ENCODE data around the gene RBM12. TPM values are rescaled to one million over a fixed set of nuclear protein-coding genes. Genes with fewer than 3 reads are reported as not detected.
A peak's percentile ranks its signal among the peaks of the same experiment; 100 is the strongest.
"Not testable (repeated sequence)": the region's sequence is repeated elsewhere in the genome, so short reads cannot be mapped to it uniquely, and the experiment has no call there.

RBM12 gene
- total RNA-seq = 30.9 and 38.7 TPM in 2 replicates

GRCh38 chr20:35664466-35665206, at the start of gene RBM12, which contains the start of gene CPNE1:
Gene RBM12 (minus strand): TSS chr20:35664900. CDS start chr20:35655322, 9,578 bp downstream.
Gene CPNE1 (minus strand): TSS chr20:35664900. CDS start chr20:35632923, 31,977 bp downstream.
- DNase-seq (ENCODE audit: low read depth in 2 of 2) = peak; percentile 94 to 96

GRCh38 chr20:35714127-35714526, 49.4 kb upstream of the RBM12 start:
- no peak for DNase-seq (ENCODE audit: low read depth in 2 of 2)

- not testable (repeated sequence) for DNase-seq (ENCODE audit: low read depth in 2 of 2)
Measured at GRCh38 chr20:35713120-35713519, 48.4 kb upstream of the RBM12 start.

GRCh38 chr20:35711588-35712209, 47.0 kb upstream of the RBM12 start:
- DNase-seq (ENCODE audit: low read depth in 2 of 2) = no peak

GRCh38 chr20:35710884-35711587, 46.3 kb upstream of the RBM12 start:
- DNase-seq (ENCODE audit: low read depth in 2 of 2) = no peak

GRCh38 chr20:35710039-35710438, 45.3 kb upstream of the RBM12 start:
- no peak for DNase-seq (ENCODE audit: low read depth in 2 of 2)

GRCh38 chr20:35709259-35709658, 44.6 kb upstream of the RBM12 start:
- DNase-seq (ENCODE audit: low read depth in 2 of 2) = no peak

GRCh38 chr20:35708502-35708901, 43.8 kb upstream of the RBM12 start:
- DNase-seq (ENCODE audit: low read depth in 2 of 2) = no peak

GRCh38 chr20:35706591-35707529, 42.2 kb upstream of the RBM12 start:
- DNase-seq (ENCODE audit: low read depth in 2 of 2) = not testable (repeated sequence)

GRCh38 chr20:35705894-35706293, 41.2 kb upstream of the RBM12 start:
- DNase-seq (ENCODE audit: low read depth in 2 of 2) = not testable (repeated sequence)

- no peak for DNase-seq (ENCODE audit: low read depth in 2 of 2)
Measured at GRCh38 chr20:35704514-35705261, 40.0 kb upstream of the RBM12 start.

GRCh38 chr20:35702824-35703695, 38.4 kb upstream of the RBM12 start:
- no peak for DNase-seq (ENCODE audit: low read depth in 2 of 2)

- no peak for DNase-seq (ENCODE audit: low read depth in 2 of 2)
Measured at GRCh38 chr20:35702051-35702823, 37.5 kb upstream of the RBM12 start.

- DNase-seq (ENCODE audit: low read depth in 2 of 2) = no peak
Measured at GRCh38 chr20:35700625-35701148, 36.0 kb upstream of the RBM12 start.

GRCh38 chr20:35699957-35700624, 35.4 kb upstream of the RBM12 start:
- DNase-seq (ENCODE audit: low read depth in 2 of 2) = no peak

- DNase-seq (ENCODE audit: low read depth in 2 of 2) = peak; percentile 84 to 93
Measured at GRCh38 chr20:35699127-35699956, 34.6 kb upstream of the RBM12 start, which contains the start of the genes NFS1 and ROMO1. Gene NFS1 (minus strand): TSS chr20:35699352. CDS start chr20:35699288, 64 bp downstream. Gene ROMO1 (plus strand): TSS chr20:35699405. CDS start chr20:35699633, 228 bp downstream.

Data from lung microvascular endothelial cell (primary cell).